Fibroblast of lung (primary cell): Measurements from ENCODE around the gene ARHGAP10.

ENCODE experiments used
- CTCF ChIP-seq, 2 donors: IDR thresholded peaks in 1 of 2; conservative IDR thresholded peaks in 1 of 2; 1 replicate in 1 of 2; 2 replicates in 1 of 2; pipeline ENCODE4 v1.5.1; 2011 to 2012; ENCODE audit warnings: low read length in 2 of 2, control low read depth in 1 of 2, inconsistent platforms in 1 of 2, low read depth in 1 of 2, mild to moderate bottlenecking in 1 of 2
- EZH2 ChIP-seq: IDR thresholded peaks from 2 replicates; pipeline ENCODE4 v1.5.1; 2012; ENCODE audit warnings: low read length, control low read depth, mild to moderate bottlenecking; ENCODE audit errors: missing control alignments

DNA sequence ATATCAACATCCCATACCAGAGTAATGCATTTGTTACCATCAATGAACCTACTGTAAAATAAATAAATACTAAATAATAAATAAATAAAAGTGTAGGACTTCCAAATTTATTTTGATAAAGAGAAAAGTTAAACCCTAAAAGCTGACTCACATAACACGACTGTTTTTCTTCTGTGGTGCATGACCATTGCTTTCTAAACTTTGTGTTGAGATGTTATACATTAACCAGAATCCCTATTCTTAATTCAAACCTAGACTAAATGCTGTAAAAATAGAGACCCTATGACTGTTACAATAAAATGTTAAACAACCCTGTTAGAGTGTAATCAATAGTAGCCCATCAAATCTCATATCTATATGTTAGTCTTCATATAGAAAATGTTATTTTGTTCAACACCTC lies 27.0 kb upstream of the ARHGAP10 start:
- TF ChIP-seq CTCF (conservative IDR thresholded peaks at IDR 0.05 in 1 of 2, IDR thresholded peaks at IDR 0.05 in 1 of 2; ENCODE audit: low read depth in 1 of 2, low read length in 2 of 2): no peak
- no peak for TF ChIP-seq EZH2
